Activated CD4-positive, CD25-positive, alpha-beta regulatory T cell treated with anti-CD3 and anti-CD28 coated beads, Interleukin-2, amount 50 U/mL, for 16 hours (primary cell): Measurements from ENCODE around the gene LIFR.

Experiments used
- DNase-seq: peaks from one replicate; pipeline ENCODE4 v3.0.0-alpha.2; 2020; ENCODE audit warnings: low read depth, low spot score

LIFR gene

DNA sequence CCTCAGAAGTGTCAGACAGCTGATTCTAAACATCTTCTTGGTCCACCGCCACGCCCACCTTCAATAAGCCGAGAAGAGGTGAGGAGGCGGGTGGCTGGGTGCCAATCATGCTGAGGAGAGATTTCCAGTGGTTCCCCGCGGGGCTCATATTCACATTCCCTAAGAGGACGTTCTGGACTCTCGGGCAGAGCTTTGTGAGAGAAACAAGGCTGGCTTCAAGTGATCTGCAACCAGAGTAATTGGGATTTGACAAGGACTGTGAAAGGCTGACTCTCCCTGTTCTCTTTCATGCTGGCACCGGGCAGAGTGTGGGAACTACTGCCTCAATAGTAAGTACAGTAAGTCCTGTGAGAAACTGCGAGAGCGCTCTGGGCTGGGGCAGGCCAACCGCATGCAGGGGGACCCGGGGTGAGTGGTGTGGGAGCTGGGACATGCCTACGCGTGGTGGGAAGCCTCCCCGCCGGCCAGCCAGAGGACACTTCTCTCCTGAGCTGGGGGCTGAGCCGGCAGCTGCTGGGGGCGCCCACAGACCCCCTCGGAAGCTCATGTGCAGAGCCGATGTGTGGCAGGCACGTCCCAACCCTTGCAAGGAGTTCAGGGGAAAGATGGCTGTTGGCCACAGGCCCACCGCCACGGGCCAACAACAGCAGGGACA, 110.9 kb downstream of the LIFR start:
- DNase-seq, result no peak

DNA sequence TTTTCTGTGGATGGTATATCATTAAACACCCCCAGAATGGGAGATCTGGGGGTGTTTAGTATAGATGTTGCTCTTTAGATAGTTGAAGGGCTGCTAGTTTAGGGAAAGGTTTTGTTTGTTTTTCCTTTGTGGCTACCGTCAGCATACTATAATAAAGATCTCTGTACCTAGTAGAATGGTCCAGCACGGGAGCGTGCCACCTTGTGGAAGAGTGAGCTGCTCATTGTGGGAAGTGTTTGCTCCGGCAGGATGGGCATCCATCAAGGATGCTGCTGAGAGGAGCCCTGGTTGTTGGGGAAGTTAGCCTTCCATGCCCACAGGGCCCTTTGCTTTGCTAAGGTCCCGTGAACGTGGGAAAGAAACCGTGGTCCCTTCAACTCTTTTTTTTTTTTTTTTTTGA, 113.1 kb downstream of the LIFR start:
- no peak for DNase-seq

DNA sequence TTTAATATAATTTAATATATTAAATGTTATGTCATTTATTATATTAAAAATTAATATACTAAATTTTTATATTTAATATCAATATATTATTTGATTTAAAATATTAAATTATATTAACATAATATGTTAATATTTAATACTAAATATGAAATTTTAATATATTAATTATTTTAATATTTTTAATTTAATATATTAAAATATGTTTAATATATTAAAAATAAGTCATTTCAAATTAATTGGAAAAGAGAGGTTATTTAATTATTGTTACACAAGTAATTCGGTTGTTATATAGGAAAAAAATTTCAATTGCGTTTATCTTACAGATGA, 114.2 kb downstream of the LIFR start:
- no peak for DNase-seq

DNA sequence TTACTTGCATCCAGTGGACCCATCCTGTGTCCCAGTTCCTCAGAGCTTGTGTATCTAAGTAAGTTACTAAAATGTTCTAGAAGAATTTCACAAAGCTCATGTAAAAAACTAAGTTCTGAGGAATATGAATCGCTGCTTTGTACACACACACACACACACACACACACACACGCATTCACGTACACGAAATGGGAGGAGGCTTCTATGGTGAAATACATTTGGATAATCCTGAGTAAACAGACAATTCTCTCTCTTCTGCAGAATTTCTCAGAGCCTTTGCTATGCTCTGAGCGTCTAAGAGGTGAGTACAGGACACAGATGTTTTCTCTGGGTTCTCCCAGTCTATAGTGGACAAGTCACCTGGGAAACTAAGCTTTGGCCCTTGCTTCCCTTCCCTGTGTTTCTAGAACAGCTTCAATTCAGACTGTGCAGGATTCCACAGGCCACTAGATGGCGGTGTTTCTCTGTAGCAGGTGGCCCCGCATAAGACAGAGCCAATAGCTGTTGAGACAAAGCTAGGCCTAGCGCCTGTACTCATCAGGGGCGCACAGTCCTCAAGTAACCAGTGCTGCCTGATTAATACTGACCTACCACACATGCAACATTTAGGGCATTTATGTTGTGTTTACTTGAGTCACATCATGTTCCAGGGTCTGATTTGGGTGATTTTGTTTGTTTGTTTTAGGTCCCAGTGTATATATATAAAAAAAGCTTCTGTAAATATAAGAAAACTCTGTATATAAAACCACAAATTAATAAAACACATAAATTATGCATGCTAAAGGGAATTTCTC, 114.8 kb downstream of the LIFR start:
- DNase-seq, result peak; percentile 61

DNA sequence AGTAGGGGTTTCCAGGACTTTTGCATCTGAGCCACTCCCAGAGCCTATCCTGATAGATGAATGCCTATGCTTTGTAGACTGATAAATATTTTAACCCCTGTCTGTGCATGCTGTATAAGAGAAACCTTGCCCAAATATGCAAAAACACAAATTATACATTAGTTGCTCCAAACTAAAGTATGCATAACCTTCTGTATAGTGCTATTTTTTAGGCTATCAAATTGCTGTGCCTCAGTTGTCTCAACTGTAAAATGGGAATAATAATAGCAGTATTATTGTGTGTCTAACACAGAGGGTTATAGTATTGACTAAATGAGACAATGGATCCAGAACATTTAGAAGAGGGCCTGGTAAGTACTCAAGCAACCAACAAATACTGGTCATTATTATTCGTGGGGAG, 117.7 kb downstream of the LIFR start:
- DNase-seq, result no peak

DNA sequence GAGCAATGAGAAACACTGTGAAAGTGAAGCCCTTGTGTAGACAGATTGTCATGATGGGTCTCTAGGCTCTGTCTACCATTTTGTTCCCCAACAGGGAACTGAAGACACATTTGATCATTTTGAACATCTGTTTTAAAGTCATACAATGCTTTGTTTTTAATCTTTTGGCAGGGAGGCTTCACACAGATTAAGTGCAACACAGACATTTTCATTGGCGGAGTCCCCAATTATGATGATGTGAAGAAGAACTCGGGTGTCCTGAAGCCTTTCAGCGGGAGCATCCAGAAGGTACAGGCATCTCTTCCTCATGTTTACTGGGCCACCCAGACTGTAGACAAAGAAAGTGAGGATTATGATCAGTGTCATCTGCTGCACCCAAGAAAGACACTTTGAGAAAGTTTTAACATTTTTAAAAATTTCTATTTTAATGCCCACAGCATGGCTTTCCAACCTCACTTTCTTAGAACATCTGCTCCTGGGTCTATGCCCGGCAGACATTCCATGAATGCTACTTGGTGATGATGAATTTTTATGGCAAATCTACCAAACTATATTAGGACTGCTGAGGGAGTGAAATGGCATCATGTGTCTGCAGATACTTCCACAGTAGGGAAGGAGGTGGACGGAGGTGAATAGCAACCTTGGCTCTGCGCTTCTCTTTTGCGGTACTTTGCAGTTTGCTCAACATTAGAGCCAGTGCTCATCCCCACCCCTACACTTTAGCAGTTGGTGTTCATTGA, 121.3 kb downstream of the LIFR start:
- DNase-seq, result no peak

DNA sequence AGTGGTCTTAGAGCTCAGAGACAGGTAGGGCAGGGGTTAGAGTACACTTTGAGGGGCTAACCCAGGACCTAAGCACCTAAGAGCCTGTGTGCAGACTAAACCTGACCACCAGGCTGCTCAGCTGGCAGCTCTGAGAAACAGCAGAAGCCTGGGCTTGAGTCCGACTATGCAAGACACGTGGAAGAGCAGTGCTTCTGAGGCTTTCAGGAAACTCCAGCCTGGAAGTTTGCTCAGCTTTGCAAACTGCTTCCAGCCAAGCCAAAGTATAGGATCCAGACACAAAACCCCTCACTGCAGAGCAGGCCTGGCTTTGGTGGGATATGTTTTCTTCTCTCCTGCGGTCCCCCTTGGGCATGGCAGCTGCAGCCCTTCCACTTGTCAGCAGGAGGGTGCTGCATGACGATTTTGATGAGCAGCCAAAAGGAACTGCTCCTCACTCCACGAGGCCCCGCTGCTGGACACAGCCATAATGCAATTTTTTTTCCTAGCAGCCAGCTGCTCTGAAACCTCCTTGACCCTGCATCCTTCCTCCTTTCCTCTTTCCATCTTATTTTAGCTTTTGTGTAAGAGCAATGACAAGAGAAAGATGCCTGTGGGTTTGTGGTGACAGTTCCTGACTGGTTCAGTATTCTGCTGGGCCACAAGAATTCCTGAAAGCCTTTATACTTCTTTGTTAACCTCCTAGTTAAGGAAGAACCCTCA, 123.1 kb downstream of the LIFR start:
- no peak for DNase-seq

DNA sequence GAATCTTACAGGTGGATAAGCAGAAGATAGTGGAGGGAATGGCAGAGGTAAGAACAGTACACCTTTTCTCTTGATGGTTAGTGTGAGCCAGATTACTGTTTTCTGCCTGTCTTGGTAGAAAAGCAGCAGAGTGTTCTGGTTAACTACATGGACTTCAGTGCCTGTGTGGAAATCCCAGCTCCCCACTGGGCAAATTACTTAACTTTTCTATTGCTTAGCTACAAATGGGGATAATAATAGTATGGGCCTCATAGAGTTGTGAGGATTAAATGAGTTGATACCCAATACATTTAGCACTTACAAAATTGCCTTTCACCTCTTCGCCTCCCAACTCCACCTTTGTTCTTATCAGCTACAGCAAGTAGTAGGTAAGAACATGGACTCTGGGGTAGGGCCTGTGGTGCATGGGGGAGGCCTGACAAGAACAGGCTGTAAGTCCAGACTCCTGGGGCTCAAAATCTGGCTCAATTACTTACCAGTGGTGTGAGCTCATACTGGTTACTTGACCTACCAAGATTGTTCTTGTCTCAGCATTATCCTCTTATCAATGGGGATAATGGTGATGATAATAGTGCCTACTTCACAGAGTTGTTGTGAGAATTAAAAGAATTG, 125.1 kb downstream of the LIFR start:
- no peak for DNase-seq

DNA sequence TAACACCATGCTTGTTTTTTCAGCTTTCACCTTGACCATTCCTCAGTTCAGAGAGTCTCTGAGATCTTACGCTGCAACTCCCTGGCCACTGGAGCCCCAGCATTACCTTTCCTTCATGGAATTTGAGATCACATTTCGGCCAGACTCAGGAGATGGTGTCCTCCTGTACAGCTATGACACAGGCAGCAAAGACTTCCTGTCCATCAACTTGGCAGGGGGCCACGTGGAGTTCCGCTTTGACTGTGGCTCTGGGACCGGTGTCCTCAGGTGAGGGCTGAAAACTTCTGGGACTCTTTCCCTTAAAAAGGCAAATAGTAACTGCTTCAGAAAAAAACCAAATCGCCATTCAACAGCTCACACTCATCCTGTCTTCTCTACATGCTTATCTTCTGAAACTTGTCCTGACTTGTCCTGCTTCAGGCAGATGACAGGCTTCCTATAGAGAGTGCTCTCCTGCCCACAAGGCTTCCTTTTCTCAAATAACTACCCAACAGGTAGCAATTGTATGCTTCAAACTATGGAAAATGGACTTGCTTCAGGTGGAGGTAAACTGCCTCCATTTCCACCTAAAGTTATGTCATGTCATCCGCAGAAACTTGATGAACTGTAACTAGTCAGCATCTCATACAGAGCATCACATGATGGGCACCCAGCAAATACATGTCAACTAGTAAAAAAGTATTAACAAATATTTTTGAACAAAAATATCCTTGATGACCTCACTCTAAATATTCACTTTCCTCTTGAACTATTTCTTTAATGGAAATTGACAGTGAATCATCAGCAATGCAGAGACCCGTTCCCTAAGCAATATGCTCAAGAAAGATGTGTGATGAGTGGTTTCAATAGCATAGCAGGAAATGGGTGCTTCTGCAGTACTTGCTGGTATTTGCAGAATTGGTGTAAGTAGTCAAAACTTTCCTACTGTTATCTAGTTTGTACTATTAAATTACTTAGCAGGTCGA, 129.2 kb downstream of the LIFR start:
- DNase-seq, result no peak

DNA sequence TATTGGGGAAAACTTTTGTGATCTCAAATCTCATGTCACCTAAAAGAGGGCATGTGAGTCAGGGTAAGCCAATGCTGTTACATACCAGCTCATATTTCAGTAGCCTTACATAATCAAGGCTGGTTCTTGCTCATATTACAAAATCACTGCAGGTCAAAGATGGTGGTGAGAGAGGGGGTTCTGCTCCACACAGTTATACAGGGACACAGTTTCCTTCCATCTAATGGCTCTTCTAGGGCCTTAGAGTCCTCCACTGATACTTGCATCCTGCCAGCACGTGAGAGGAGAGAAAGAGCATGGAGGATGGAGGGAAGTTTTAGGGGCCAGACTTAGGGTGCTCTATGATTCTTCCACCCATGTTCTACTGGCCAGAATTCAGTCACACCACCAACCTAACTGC, 130.0 kb downstream of the LIFR start:
- no peak for DNase-seq
